SKM-1 (cell line): ENCODE data around the gene C17orf107.
A peak's percentile ranks its signal among the peaks of the same experiment; 100 is the strongest.

Source experiments
- DNase-seq: peaks from one replicate; lab custom pipeline; 2025; ENCODE audit not compliant: unreplicated experiment; lab: John Stamatoyannopoulos, UW

C17orf107 gene

GRCh38 chr17:4934173-4934979 lies 35.0 kb downstream of the C17orf107 start:
- peak; percentile 22 for DNase-seq

GRCh38 chr17:4935650-4936049 lies 36.3 kb downstream of the C17orf107 start:
- no peak for DNase-seq

GRCh38 chr17:4936436-4936835 lies 37.1 kb downstream of the C17orf107 start:
- DNase-seq = no peak

- no peak for DNase-seq
These were observed 38.2 kb downstream of the C17orf107 start for GRCh38 chr17:4937553-4937952.

- no peak for DNase-seq
These were observed 38.7 kb downstream of the C17orf107 start for GRCh38 chr17:4938069-4938491.

GRCh38 chr17:4938688-4939545 lies 39.6 kb downstream of the C17orf107 start:
- no peak for DNase-seq

- no peak for DNase-seq
These were observed 40.1 kb downstream of the C17orf107 start for GRCh38 chr17:4939546-4939795.

- peak; percentile 90 for DNase-seq
These were observed 40.6 kb downstream of the C17orf107 start, which contains the start of the genes RNF167 and SLC25A11 for GRCh38 chr17:4939796-4940554. Gene RNF167, plus strand, starts transcription at chr17:4940268. Its CDS starts 642 bp downstream, at chr17:4940910. Gene SLC25A11, minus strand, starts transcription at chr17:4940046. Its CDS starts 136 bp downstream, at chr17:4939910.

GRCh38 chr17:4940555-4941318 lies 41.4 kb downstream of the C17orf107 start:
- DNase-seq = no peak

GRCh38 chr17:4941319-4941610 lies 41.9 kb downstream of the C17orf107 start:
- DNase-seq = no peak

- no peak for DNase-seq
These were observed 43.6 kb downstream of the C17orf107 start for GRCh38 chr17:4942760-4943508.

GRCh38 chr17:4944163-4944553 lies 44.8 kb downstream of the C17orf107 start:
- DNase-seq = no peak

- no peak for DNase-seq
These were observed 45.3 kb downstream of the C17orf107 start for GRCh38 chr17:4944554-4945175.

GRCh38 chr17:4945176-4945943 lies 46.0 kb downstream of the C17orf107 start:
- no peak for DNase-seq

- DNase-seq = no peak
These were observed 46.6 kb downstream of the C17orf107 start for GRCh38 chr17:4945944-4946280.

GRCh38 chr17:4946312-4946976 lies 47.1 kb downstream of the C17orf107 start:
- DNase-seq = no peak

- no peak for DNase-seq
These were observed 47.7 kb downstream of the C17orf107 start for GRCh38 chr17:4947010-4947410.

- no peak for DNase-seq
These were observed 48.3 kb downstream of the C17orf107 start for GRCh38 chr17:4947411-4948165.
